Renal pelvis (tissue), 4 donors: ENCODE measurements around the gene RELT. TPM values are rescaled to one million over a fixed set of nuclear protein-coding genes. Genes with fewer than 3 reads are reported as not detected.

Source experiments
- DNase-seq: peaks from one replicate; pipeline ENCODE4 v3.0.0-alpha.2; 2013
- polyA plus RNA-seq, 3 donors: library from polyadenylated mRNA; unstranded; fragments of 120-200 nt; gene quantifications; one replicate each; pipeline ENCODE4 v1.2.1, GENCODE V29; 2013; ENCODE audit not compliant: insufficient read length in 3 of 3

The RELT gene
- polyA plus RNA-seq, 3 donors, result 2.9 to 5.3 (median 3.7) TPM

GRCh38 chr11:73390601-73391565 lies 14.7 kb downstream of the RELT start:
- no peak for DNase-seq

DNA sequence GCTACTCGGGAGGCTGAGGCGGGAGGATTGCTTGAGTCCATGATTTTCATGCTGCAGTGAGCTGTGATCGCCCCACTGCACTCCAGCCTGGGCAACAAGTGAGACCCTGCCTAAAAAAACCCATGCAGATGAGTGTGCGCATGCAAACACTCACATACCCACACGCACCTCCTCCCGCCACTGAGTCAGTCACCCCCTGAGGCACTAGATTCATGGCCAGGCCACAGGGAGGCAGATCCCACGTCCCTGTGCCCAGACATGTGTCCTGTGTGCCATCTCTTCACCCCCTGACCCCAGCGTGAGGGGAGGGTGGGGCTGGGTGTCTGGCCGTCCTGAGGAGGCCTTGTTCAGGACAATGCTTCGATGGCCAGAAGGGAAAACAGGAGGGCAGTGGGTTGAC lies 15.5 kb downstream of the RELT start:
- no peak for DNase-seq

GRCh38 chr11:73392108-73393010 lies 16.2 kb downstream of the RELT start:
- no peak for DNase-seq

DNA sequence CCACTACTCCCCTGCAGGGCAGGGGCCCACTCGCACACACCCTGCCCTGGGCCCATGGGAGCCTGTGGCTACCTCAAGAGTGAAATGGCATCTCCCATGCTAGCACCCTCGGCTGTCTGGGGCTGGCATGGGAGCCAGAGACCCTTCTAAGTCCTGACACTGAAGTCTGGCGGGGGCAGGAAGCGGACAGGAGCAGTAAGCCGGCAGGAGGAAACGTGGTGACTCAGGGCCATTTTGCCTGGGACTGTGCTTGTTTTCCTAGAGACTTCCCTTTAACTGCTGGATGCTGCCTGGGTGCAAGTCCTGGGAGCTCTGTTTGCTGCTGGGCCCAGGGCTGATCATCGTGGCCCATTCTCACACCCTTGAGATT lies 16.8 kb downstream of the RELT start:
- no peak for DNase-seq

DNA sequence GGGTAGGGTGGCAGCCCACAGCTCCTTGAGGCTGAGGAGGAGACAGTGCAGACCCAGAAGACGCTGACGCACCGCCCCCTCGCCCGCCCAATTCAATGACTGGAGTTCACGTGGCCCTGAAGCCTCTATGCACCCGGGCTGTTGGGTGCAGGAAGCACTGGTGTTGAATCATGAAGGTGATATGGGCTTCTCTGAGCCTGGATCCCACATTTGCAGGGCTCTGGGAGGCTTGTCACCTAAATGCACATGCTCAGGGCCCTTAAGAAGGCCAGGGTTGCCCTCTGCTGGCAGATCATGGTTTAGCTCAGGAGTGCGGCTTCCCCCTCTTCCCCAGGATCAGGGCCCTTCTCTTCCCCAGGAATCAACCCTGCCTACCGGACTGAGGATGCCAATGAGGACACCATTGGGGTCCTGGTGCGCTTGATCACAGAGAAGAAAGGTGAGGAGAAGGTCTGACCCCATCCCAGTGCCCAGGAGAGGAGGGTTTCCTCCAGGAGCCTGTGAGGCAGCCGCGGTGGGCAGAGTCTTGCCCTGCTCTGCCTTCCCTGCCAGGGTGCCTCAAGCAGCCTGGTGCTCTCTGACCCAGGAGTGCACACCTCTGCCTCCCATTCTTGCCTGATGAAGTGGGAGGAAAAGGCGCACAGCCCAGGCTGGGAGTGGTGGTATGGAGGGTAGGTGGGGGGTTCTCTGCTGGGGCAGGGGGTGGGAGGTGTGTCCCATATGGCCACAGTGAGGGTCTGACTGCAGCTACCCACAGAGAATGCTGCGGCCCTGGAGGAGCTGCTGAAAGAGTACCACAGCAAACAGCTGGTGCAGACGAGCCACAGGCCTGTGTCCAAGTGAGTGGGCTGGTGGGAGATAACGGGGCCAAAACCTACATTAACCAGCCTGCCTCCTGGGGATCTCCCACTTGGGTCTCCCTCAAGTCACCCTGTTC lies 17.5 kb downstream of the RELT start:
- peak; percentile 66 for DNase-seq

DNA sequence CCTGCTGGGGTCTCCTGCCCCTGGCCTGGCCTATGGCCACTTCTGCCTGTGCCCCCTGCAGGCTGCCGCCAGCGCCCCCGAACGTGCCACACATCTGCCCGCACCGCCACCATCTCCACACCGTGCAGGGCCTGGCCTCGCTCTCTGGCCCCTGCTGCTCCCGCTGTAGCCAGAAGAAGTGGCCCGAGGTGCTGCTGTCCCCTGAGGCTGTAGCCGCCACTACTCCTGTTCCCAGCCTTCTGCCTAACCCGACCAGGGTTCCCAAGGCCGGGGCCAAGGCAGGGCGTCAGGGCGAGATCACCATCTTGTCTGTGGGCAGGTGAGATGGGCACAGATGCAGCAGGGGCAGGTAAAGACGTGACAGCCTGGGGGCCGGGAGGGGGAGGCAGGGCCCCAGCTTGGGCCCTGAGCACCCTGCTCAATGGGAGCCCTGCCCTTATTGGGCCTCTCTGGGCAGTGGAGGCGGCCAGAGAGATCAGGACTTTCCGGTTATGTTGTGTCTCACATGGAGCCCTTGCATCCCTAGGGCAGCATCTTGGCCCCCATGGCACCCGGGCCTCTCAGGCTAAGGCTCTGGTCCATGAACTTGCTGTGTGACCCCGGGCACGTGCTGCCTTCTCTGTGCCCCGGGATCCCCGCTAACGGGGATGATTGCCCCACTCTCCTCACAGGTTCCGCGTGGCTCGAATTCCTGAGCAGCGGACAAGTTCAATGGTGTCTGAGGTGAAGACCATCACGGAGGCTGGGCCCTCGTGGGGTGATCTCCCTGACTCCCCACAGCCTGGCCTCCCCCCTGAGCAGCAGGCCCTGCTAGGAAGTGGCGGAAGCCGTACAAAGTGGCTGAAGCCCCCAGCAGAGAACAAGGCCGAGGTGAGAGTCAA lies 18.5 kb downstream of the RELT start:
- DNase-seq, result no peak

GRCh38 chr11:73395297-73396208 lies 19.4 kb downstream of the RELT start:
- no peak for DNase-seq

GRCh38 chr11:73396251-73396930 lies 20.2 kb downstream of the RELT start:
- no peak for DNase-seq

DNA sequence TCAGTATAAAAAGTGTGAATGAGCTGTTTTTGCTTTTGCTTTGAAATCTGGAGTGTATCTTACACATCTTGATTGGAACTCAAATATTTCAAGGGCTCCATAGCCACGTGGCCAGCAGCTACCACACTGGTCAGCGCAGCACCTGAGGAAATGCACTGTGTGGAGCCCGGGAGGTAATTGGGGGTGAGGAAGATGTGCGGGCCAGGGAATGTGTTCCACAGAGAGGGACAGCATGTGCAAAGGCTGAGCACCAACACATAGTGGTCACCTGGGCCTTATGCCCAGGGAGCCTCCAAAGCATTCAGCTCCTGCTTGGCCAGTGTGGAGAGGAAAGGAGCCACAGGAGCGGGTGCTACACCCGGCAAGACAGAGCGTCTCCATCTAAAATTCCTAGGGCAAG lies 20.8 kb downstream of the RELT start:
- DNase-seq, result no peak

DNA sequence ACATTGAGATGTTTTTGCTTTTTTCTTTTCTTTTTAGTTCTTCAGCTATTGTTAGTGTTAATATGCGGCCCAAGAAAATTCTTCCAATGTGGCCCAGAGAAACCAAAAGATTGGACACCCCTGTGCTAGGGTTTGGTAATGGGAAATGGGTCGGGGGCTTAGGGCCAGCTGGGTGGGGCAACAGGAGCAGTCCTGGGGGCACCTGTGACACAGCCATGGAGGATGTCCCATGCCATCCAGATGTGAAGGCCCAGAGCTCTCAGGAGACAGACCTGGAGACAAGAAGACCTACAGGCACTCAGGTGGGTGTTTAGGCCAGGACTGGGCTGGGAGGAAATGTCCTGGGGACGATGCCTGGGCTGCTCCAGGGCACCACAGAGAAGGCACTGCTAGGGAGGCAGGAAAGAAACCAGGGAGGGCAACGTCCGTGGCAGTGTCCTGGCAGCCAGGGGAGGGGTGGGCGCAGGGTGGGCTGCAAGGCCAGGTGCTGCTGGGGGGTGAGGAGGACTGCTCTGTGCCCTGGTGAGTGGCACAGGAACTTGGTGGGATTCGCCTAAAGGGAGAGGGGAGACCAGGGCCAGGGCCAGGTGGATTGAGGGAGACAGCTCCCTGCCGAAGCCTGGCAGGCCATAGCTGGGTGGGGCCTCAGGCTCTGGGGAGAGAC lies 21.4 kb downstream of the RELT start:
- no peak for DNase-seq

- DNase-seq, result no peak
These were observed 21.9 kb downstream of the RELT start for GRCh38 chr11:73398132-73398526.

DNA sequence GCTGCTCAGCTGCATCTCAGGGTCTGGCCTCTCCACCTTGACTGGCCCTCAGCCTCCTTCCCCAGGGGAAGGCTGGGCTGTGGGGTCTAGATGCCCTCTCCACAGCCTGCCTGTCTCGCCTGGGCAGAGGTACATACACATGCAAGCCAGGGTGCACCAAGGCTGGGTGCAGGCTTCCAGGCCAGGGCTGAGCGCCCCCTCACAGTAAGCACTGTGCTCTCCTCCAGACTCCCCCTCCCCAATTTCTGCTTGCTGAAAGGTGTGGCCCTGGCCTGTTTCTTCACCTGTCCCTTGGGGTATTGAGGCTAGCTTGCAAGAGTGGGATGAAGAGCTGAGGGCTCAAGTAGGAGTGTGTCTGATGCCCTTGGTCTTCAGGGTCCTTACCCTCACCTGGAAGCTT lies 22.5 kb downstream of the RELT start:
- DNase-seq, result no peak

DNA sequence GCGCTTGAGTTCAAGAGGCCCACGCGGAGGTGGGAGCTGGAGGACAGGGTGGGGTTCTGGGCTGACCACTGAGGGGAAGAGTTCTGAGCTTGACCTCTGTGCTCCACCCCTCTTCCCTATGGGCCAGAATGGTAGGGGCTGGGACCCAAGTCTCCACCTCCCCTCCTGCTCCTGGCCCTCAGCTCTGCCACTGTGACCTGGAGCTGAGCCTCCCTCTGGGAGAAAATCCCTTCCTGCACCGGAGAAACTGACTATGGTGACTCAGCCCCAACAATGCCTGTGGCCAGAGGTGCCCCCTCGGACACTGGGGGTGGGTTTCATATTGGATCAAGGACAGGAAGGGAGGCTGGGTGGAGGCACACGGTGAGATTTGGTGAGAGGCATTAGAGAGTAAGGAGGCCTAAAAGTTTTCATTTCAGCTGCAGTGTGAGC lies 23.0 kb downstream of the RELT start:
- DNase-seq, result no peak

- DNase-seq, result no peak
These were observed 23.4 kb downstream of the RELT start for GRCh38 chr11:73399636-73400035.

DNA sequence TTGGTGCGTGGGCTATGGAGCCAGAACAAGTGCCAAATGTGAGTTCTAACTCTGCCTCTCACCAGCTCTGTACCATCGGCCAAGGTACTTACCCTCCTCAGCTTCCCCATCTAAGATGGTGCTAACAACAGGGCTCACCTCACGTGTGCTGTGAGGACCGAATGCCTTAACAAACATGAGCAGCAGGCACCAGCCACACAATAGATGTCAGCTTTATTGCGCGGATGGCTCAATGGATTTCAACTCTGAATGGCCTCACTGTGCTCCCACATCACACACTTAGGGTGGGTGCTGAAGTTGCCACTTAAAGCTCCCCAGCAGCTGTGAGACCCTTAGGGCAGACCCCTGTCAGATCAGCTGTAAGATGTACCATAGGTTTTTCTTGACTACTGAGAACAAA lies 24.1 kb downstream of the RELT start:
- DNase-seq, result no peak

- no peak for DNase-seq
These were observed 25.2 kb downstream of the RELT start for GRCh38 chr11:73401217-73401923.
